ENCODE measurements around the gene AKR1B1.
A peak's percentile ranks its signal among the peaks of the same experiment; 100 is the strongest.

AKR1B1 gene

DNA sequence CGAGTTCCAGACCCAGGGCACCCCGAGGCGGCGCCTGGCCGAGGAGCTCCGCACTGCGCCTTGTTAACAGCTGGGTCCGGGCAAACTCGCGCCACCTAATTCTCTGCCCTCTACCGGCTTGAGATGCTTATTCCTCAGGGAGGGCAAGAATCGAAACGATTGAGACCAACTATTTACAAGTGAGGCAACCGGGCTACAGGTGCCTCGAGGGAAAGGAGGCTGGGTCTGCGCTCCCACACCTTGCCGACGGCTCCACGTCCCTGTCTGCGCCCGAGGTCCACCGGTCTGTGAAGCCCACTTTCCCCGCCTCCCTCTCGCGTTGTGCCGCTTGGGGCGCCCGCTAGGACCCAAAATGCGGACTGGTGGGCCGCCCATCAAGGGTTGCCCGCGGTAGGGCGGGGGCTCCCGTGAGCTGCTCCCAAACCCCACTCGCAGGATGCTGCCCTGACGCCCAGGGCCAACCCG is 527 bp downstream of the AKR1B1 start (continued):
- no peak for TF ChIP-seq ZNF561 (tag by site-specific recombination; IDR thresholded peaks at IDR 0.05; ENCODE audit: borderline replicate concordance)

DNA sequence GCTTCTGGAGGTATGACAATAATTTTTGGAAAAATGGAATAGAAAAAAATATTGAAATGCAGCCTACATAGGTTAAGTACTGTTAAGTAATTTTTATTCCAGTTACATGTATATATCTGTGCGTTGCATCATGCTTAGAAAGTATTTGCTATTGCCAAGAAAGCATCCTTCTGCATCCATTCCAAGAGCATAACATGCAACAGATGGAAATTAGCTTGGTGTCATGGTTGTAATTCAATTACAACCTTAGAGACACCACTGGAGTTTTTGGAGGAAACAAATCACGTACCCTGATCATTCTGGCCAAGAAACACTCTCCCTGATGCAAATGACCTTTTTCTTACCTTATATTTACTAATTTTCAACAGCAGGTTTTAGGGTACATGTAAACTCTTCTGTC is 1.7 kb downstream of the AKR1B1 start:
- ChIA-PET CTCF (interaction anchor here (0.6 to 2.4 kb wide), 5 partner anchors 56 to 359 kb away, joined by 3 to 10 read pairs (median 4); no protein-coding TSS in a partner anchor), POLR2A (no interaction called here)
- peaks cover 7 to 48% of the 10 kb centered on the region in 2 experiments; a peak in 1 of 3 replicates for H3K36me3 ChIP-seq (ENCODE audit: control insufficient read depth in 2 of 2, insufficient read depth in 1 of 2, low read length in 2 of 2)
- no peak overlapping the region for H3K4me3 ChIP-seq (ENCODE audit: low read depth, low read length)
- no peaks in the 10 kb centered on the region for H3K4me1 ChIP-seq (ENCODE audit: control insufficient read depth, insufficient read depth, low read length)
- H3K9me3 ChIP-seq (ENCODE audit: control insufficient read depth, insufficient read depth, low read depth, low read length) = no peaks in the 10 kb centered on the region
- H3K27ac ChIP-seq (ENCODE audit: extremely low read depth, low read depth, low read length) = no peak overlapping the region
- TF ChIP-seq ZNF266 (tag by site-specific recombination; IDR thresholded peaks at IDR 0.05; ENCODE audit: low read depth) (no peak), ZBTB17 (tag by site-specific recombination; IDR thresholded peaks at IDR 0.05) (no peak), ZSCAN30 (tag by site-specific recombination; IDR thresholded peaks at IDR 0.05) (no peak), SCRT2 (tag by site-specific recombination; IDR thresholded peaks at IDR 0.05) (peak; percentile 82), KLF8 (tag by site-specific recombination; IDR thresholded peaks at IDR 0.05) (no peak), ZNF473 (tag by site-specific recombination; IDR thresholded peaks at IDR 0.05) (no peak)
- TF ChIP-seq, protein P1, sequence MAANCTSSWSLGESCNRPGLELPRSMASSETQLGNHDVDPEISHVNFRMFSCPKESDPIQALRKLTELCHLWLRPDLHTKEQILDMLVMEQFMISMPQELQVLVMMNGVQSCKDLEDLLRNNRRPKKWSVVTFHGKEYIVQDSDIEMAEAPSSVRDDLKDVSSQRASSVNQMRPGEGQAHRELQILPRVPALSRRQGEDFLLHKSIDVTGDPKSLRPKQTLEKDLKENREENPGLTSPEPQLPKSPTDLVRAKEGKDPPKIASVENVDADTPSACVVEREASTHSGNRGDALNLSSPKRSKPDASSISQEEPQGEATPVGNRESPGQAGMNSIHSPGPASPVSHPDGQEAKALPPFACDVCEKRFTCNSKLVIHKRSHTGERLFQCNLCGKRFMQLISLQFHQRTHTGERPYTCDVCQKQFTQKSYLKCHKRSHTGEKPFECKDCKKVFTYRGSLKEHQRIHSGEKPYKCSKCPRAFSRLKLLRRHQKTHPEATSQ (tag by site-specific recombination; IDR thresholded peaks at IDR 0.05) = no peak
- TF ChIP-seq, protein P2, sequence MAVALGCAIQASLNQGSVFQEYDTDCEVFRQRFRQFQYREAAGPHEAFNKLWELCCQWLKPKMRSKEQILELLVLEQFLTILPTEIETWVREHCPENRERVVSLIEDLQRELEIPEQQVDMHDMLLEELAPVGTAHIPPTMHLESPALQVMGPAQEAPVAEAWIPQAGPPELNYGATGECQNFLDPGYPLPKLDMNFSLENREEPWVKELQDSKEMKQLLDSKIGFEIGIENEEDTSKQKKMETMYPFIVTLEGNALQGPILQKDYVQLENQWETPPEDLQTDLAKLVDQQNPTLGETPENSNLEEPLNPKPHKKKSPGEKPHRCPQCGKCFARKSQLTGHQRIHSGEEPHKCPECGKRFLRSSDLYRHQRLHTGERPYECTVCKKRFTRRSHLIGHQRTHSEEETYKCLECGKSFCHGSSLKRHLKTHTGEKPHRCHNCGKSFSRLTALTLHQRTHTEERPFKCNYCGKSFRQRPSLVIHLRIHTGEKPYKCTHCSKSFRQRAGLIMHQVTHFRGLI (tag by site-specific recombination; IDR thresholded peaks at IDR 0.05) = no peak

GRCh38 chr7:134454277-134454676 is 4.6 kb downstream of the AKR1B1 start:
- no peaks in the 10 kb centered on the region for H3K9me3 ChIP-seq (ENCODE audit: control insufficient read depth, insufficient read depth, low read depth, low read length)
- peaks cover 7 to 77% of the 10 kb centered on the region in 2 experiments; a peak in 2 of 3 replicates for H3K36me3 ChIP-seq (ENCODE audit: control insufficient read depth in 2 of 2, insufficient read depth in 1 of 2, low read length in 2 of 2)
- no peak overlapping the region for H3K27ac ChIP-seq (ENCODE audit: extremely low read depth, low read depth, low read length)
- POLR2A ChIA-PET = no interaction called here
- TF ChIP-seq ZNF596 (tag by site-specific recombination; IDR thresholded peaks at IDR 0.05) (no peak), ZNF423 (tag by site-specific recombination; IDR thresholded peaks at IDR 0.05) (no peak), OSR2 (tag by site-specific recombination; IDR thresholded peaks at IDR 0.05) (no peak), ZNF155 (tag by site-specific recombination; IDR thresholded peaks at IDR 0.05) (no peak), ZNF785 (tag by site-specific recombination; IDR thresholded peaks at IDR 0.05) (no peak), ZNF416 (tag by site-specific recombination; IDR thresholded peaks at IDR 0.05) (no peak), MYNN (tag by site-specific recombination; IDR thresholded peaks at IDR 0.05; ENCODE audit: borderline replicate concordance) (no peak), ZNF529 (tag by site-specific recombination; IDR thresholded peaks at IDR 0.05; ENCODE audit: insufficient replicate concordance) (no peak), ZNF518A (tag by site-specific recombination; conservative IDR thresholded peaks at IDR 0.05; ENCODE audit: low read depth) (no peak), ZNF274 (IDR thresholded peaks at IDR 0.05; ENCODE audit: low read length) (no peak), ZNF274 (tag by site-specific recombination; IDR thresholded peaks at IDR 0.05; ENCODE audit: borderline replicate concordance) (no peak), ZNF501 (tag by site-specific recombination; IDR thresholded peaks at IDR 0.05) (no peak), ZNF670 (tag by site-specific recombination; IDR thresholded peaks at IDR 0.05; ENCODE audit: low read depth) (no peak), REST (tag by site-specific recombination; IDR thresholded peaks at IDR 0.05) (no peak)
- H3K4me1 ChIP-seq (ENCODE audit: control insufficient read depth, insufficient read depth, low read length) = no peaks in the 10 kb centered on the region
- CTCF ChIA-PET = interaction anchor here (0.7 to 2.0 kb wide), 2 partner anchors 21 to 94 kb away, joined by 3 to 8 read pairs; partner anchors contain the start of gene AKR1B15
- H3K4me3 ChIP-seq (ENCODE audit: low read depth, low read length) = no peak overlapping the region
